SK-N-SH treated with all-trans-retinoic acid at 6 μM for 48 hours (cell line): ENCODE measurements around the gene SYCE1.

ENCODE experiments used
- ATAC-seq: fragments of 200-7000 bp; cut with Tn5 transposase; 3 replicates; pipeline ENCODE4 v1.9.1; 2020; ENCODE audit warnings: mild to moderate bottlenecking, moderate library complexity
- BACH2 ChIP-seq: fragments of 250-450 bp; sonication (Bioruptor Pico); IDR thresholded peaks from 2 replicates; pipeline ENCODE4 v1.9.0; 2021; ENCODE audit warnings: mild to moderate bottlenecking, borderline replicate concordance
- ESRRG ChIP-seq: fragments of 250-450 bp; sonication (Bioruptor Pico); IDR thresholded peaks from 2 replicates; pipeline ENCODE4 v1.6.1; 2021; ENCODE audit warnings: mild to moderate bottlenecking
- GLIS3 ChIP-seq: fragments of 250-450 bp; sonication (Bioruptor Pico); IDR thresholded peaks from 2 replicates; pipeline ENCODE4 v1.5.0; 2020; ENCODE audit warnings: mild to moderate bottlenecking, moderate library complexity
- OSR1 ChIP-seq: fragments of 250-450 bp; sonication (Bioruptor Pico); IDR thresholded peaks from 2 replicates; pipeline ENCODE4 v1.8.0; 2022; ENCODE audit warnings: moderate library complexity, mild to moderate bottlenecking, inconsistent platforms
- PPARA ChIP-seq: fragments of 250-450 bp; sonication (Bioruptor Pico); IDR thresholded peaks from 2 replicates; pipeline ENCODE4 v1.5.0; 2020; ENCODE audit warnings: mild to moderate bottlenecking, borderline replicate concordance
- RARB ChIP-seq: fragments of 250-450 bp; sonication (Bioruptor Pico); IDR thresholded peaks from 2 replicates; pipeline ENCODE4 v1.8.0; 2021; ENCODE audit warnings: mild to moderate bottlenecking, moderate library complexity
- SNAI2 ChIP-seq: fragments of 250-450 bp; sonication (Bioruptor Pico); IDR thresholded peaks from 2 replicates; pipeline ENCODE4 v1.5.0; 2020; ENCODE audit warnings: mild to moderate bottlenecking, moderate library complexity
- TCF4 ChIP-seq: fragments of 250-450 bp; sonication (Bioruptor Pico); IDR thresholded peaks from 2 replicates; pipeline ENCODE4 v1.8.0; 2021; ENCODE audit warnings: mild to moderate bottlenecking, moderate library complexity, borderline replicate concordance
- TOX ChIP-seq: fragments of 250-450 bp; sonication (Bioruptor Pico); IDR thresholded peaks from 2 replicates; pipeline ENCODE4 v1.8.0; 2021; ENCODE audit warnings: mild to moderate bottlenecking, moderate library complexity, borderline replicate concordance
- ZC3H10 ChIP-seq: fragments of 250-450 bp; sonication (Bioruptor Pico); IDR thresholded peaks from 2 replicates; pipeline ENCODE4 v1.5.1; 2021; ENCODE audit warnings: mild to moderate bottlenecking, moderate library complexity
- ZFP3 ChIP-seq: fragments of 250-450 bp; sonication (Bioruptor Pico); IDR thresholded peaks from 2 replicates; pipeline ENCODE4 v1.5.0; 2020; ENCODE audit warnings: mild to moderate bottlenecking, moderate library complexity
- ZFP30 ChIP-seq: fragments of 450-650 bp; formaldehyde crosslinking; IDR thresholded peaks from 2 replicates; pipeline ENCODE4 v1.5.0; 2022; ENCODE audit warnings: mild to moderate bottlenecking, moderate library complexity
- ZNF70 ChIP-seq: fragments of 450-650 bp; formaldehyde crosslinking; IDR thresholded peaks from 2 replicates; pipeline ENCODE4 v1.5.0; 2020; ENCODE audit warnings: mild to moderate bottlenecking, moderate library complexity
- ZNF8 ChIP-seq: fragments of 450-650 bp; formaldehyde crosslinking; IDR thresholded peaks from 2 replicates; pipeline ENCODE4 v1.5.0; 2020; ENCODE audit warnings: mild to moderate bottlenecking, moderate library complexity
- TF ChIP-seq, protein P1 (sequence below): fragments of 250-450 bp; sonication (Bioruptor Pico); IDR thresholded peaks from 2 replicates; pipeline ENCODE4 v1.5.1; 2020; ENCODE audit warnings: low read depth, mild to moderate bottlenecking, moderate library complexity
- TF ChIP-seq, protein P2 (sequence below): fragments of 250-450 bp; sonication (Bioruptor Pico); IDR thresholded peaks from 2 replicates; pipeline ENCODE4 v1.8.0; 2021; ENCODE audit warnings: low read depth, mild to moderate bottlenecking, moderate library complexity, borderline replicate concordance
- TF ChIP-seq, protein P3 (sequence below): fragments of 250-450 bp; sonication (Bioruptor Pico); IDR thresholded peaks from 2 replicates; pipeline ENCODE4 v1.5.1; 2021; ENCODE audit warnings: mild to moderate bottlenecking, moderate library complexity
- TF ChIP-seq, protein P4 (sequence below): fragments of 250-450 bp; sonication (Bioruptor Pico); IDR thresholded peaks from 2 replicates; pipeline ENCODE4 v1.5.0; 2020; ENCODE audit warnings: mild to moderate bottlenecking, moderate library complexity
- TF ChIP-seq, protein P5 (sequence below): fragments of 250-450 bp; sonication (Bioruptor Pico); IDR thresholded peaks from 2 replicates; pipeline ENCODE4 v1.8.0; 2020; ENCODE audit warnings: mild to moderate bottlenecking, moderate library complexity, borderline replicate concordance

Gene SYCE1

DNA sequence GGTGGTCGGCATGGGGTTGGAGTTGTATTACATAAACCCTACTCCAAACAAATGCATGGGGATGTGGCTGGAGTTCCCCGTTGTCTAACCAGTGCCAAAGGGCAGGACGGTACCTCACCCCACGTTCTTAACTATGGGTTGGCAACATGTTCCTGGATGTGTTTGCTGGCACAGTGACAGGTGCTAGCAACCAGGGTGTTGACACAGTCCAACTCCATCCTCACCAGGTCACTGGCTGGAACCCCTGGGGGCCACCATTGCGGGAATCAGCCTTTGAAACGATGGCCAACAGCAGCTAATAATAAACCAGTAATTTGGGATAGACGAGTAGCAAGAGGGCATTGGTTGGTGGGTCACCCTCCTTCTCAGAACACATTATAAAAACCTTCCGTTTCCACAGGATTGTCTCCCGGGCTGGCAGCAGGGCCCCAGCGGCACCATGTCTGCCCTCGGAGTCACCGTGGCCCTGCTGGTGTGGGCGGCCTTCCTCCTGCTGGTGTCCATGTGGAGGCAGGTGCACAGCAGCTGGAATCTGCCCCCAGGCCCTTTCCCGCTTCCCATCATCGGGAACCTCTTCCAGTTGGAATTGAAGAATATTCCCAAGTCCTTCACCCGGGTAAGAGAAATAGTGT, 38.3 kb downstream of the SYCE1 start, which contains the start of gene CYP2E1:
TSS of gene CYP2E1 (plus strand) at position 407 of the 632 bp plus-strand sequence. CDS start at position 440, 33 bp downstream.
- no peak for TF ChIP-seq TCF4 (CRISPR knock-in tag)
- no peak for TF ChIP-seq ESRRG
- no peak for TF ChIP-seq ZFP30 (CRISPR knock-in tag)
- TF ChIP-seq, protein P1, sequence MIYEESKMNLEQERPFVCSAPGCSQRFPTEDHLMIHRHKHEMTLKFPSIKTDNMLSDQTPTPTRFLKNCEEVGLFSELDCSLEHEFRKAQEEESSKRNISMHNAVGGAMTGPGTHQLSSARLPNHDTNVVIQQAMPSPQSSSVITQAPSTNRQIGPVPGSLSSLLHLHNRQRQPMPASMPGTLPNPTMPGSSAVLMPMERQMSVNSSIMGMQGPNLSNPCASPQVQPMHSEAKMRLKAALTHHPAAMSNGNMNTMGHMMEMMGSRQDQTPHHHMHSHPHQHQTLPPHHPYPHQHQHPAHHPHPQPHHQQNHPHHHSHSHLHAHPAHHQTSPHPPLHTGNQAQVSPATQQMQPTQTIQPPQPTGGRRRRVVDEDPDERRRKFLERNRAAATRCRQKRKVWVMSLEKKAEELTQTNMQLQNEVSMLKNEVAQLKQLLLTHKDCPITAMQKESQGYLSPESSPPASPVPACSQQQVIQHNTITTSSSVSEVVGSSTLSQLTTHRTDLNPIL (CRISPR knock-in tag): no peak
- no peak for TF ChIP-seq TOX
- no peak for TF ChIP-seq ZNF8 (CRISPR knock-in tag)
- TF ChIP-seq RARB (CRISPR knock-in tag): no peak
- TF ChIP-seq GLIS3 (CRISPR knock-in tag): no peak
- TF ChIP-seq, protein P2, sequence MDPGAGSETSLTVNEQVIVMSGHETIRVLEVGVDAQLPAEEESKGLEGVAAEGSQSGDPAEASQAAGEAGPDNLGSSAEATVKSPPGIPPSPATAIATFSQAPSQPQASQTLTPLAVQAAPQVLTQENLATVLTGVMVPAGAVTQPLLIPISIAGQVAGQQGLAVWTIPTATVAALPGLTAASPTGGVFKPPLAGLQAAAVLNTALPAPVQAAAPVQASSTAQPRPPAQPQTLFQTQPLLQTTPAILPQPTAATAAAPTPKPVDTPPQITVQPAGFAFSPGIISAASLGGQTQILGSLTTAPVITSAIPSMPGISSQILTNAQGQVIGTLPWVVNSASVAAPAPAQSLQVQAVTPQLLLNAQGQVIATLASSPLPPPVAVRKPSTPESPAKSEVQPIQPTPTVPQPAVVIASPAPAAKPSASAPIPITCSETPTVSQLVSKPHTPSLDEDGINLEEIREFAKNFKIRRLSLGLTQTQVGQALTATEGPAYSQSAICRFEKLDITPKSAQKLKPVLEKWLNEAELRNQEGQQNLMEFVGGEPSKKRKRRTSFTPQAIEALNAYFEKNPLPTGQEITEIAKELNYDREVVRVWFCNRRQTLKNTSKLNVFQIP (CRISPR knock-in tag): no peak
- TF ChIP-seq ZC3H10 (CRISPR knock-in tag): no peak
- TF ChIP-seq SNAI2 (CRISPR knock-in tag): no peak
- TF ChIP-seq, protein P3, sequence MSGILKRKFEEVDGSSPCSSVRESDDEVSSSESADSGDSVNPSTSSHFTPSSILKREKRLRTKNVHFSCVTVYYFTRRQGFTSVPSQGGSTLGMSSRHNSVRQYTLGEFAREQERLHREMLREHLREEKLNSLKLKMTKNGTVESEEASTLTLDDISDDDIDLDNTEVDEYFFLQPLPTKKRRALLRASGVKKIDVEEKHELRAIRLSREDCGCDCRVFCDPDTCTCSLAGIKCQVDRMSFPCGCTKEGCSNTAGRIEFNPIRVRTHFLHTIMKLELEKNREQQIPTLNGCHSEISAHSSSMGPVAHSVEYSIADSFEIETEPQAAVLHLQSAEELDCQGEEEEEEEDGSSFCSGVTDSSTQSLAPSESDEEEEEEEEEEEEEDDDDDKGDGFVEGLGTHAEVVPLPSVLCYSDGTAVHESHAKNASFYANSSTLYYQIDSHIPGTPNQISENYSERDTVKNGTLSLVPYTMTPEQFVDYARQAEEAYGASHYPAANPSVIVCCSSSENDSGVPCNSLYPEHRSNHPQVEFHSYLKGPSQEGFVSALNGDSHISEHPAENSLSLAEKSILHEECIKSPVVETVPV (CRISPR knock-in tag): no peak
- TF ChIP-seq, protein P4, sequence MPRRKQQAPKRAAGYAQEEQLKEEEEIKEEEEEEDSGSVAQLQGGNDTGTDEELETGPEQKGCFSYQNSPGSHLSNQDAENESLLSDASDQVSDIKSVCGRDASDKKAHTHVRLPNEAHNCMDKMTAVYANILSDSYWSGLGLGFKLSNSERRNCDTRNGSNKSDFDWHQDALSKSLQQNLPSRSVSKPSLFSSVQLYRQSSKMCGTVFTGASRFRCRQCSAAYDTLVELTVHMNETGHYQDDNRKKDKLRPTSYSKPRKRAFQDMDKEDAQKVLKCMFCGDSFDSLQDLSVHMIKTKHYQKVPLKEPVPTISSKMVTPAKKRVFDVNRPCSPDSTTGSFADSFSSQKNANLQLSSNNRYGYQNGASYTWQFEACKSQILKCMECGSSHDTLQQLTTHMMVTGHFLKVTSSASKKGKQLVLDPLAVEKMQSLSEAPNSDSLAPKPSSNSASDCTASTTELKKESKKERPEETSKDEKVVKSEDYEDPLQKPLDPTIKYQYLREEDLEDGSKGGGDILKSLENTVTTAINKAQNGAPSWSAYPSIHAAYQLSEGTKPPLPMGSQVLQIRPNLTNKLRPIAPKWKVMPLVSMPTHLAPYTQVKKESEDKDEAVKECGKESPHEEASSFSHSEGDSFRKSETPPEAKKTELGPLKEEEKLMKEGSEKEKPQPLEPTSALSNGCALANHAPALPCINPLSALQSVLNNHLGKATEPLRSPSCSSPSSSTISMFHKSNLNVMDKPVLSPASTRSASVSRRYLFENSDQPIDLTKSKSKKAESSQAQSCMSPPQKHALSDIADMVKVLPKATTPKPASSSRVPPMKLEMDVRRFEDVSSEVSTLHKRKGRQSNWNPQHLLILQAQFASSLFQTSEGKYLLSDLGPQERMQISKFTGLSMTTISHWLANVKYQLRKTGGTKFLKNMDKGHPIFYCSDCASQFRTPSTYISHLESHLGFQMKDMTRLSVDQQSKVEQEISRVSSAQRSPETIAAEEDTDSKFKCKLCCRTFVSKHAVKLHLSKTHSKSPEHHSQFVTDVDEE (CRISPR knock-in tag): no peak
- TF ChIP-seq ZFP3 (CRISPR knock-in tag): no peak
- no peak for TF ChIP-seq ZNF70 (CRISPR knock-in tag)
- ATAC-seq: no peak

DNA sequence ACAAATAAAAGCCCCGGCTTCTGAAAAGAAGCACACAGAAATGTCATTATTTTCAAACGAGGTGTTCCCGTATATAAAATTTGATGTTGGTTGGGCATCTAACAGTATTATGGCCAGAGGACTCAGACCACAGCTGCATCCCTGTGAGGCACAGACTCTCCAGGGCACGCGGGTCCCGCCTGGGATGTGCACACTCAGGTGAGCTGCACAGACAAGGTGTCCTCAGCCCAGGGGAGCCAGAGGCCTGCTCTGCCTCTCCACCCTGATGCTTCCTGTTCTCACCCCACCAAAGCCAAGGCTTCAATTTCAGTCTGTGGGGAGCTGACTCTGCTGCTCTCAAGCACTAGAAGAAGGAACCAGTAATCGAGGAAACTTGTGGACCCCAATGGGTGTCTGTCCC, 39.9 kb downstream of the SYCE1 start:
- TF ChIP-seq PPARA (no peak), ESRRG (no peak), ZNF8 (CRISPR knock-in tag) (no peak), SNAI2 (CRISPR knock-in tag) (no peak), RARB (CRISPR knock-in tag) (no peak), BACH2 (CRISPR knock-in tag) (no peak), OSR1 (CRISPR knock-in tag) (no peak), TCF4 (CRISPR knock-in tag) (no peak), ZC3H10 (CRISPR knock-in tag) (no peak)
- TF ChIP-seq, protein P5, sequence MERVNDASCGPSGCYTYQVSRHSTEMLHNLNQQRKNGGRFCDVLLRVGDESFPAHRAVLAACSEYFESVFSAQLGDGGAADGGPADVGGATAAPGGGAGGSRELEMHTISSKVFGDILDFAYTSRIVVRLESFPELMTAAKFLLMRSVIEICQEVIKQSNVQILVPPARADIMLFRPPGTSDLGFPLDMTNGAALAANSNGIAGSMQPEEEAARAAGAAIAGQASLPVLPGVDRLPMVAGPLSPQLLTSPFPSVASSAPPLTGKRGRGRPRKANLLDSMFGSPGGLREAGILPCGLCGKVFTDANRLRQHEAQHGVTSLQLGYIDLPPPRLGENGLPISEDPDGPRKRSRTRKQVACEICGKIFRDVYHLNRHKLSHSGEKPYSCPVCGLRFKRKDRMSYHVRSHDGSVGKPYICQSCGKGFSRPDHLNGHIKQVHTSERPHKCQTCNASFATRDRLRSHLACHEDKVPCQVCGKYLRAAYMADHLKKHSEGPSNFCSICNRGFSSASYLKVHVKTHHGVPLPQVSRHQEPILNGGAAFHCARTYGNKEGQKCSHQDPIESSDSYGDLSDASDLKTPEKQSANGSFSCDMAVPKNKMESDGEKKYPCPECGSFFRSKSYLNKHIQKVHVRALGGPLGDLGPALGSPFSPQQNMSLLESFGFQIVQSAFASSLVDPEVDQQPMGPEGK (CRISPR knock-in tag): no peak
- TF ChIP-seq, protein P4 (CRISPR knock-in tag): no peak
- TF ChIP-seq, protein P2 (CRISPR knock-in tag): no peak
- TF ChIP-seq, protein P3 (CRISPR knock-in tag): no peak
- TF ChIP-seq, all 23 proteins: peak for 0
- no peak for ATAC-seq
